ENCODE results near the gene LAMP2.
"Not testable (repeated sequence)": the region's sequence is repeated elsewhere in the genome, so short reads cannot be mapped to it uniquely, and the experiment has no call there.

The LAMP2 gene

DNA sequence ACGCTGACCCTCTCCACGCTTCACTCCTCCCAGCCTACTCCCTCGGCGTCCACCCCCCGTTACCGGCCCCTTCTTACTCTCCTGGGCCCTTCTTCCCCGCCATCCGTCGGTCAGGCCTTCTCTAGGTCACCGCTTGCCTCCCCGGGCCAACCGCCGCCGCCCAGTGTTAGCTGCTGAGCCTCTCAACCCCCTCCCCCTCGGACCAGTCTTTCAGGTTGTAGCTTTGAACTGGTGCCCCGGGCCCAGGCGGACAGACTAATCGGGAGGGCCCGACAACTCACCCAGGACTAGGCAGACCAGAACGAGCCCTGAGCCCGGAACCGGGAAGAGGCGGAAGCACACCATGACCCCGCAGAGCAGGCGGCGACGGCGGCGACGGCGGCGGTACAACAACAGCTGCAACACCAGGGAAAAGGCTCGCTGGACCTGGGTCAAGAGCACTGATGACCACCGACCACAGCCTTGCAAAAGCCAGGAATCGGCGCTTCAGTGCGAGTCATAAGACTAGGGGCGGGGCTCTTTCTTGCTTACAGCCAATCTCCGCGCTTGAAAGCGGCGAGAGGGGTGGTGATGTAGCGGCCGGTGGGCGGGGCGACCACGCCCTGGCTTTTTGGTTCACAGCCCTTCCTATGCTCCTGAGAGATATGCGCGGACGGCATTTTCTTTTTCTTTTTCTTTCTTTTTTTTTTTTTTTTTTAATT lies at the start of gene LAMP2:
LAMP2 (minus strand) TSS at position 472 of the 701 bp plus-strand sequence; CDS start at position 345, 127 bp downstream.
- DNase-seq (ENCODE audit: low read depth, low spot score): peak; percentile 47

DNA sequence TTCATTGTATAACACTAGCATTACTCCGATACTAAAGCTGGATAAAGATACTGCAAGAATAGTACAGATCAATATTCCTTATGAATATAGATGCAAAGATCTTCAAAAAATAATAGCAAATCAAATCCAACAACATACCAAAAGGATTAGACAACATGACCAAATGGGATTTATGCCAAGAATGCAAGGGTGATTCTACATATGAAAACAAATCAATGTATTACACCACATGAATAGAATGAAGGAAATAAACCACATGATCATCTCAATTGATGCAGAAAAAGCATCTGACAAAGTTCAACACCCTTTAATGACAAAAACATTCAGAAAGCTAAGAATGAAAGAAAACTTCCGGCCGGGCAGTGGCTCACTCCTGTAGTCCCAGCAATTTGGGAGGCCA lies 48.8 kb upstream of the LAMP2 start:
- DNase-seq (ENCODE audit: low read depth, low spot score): no peak

DNA sequence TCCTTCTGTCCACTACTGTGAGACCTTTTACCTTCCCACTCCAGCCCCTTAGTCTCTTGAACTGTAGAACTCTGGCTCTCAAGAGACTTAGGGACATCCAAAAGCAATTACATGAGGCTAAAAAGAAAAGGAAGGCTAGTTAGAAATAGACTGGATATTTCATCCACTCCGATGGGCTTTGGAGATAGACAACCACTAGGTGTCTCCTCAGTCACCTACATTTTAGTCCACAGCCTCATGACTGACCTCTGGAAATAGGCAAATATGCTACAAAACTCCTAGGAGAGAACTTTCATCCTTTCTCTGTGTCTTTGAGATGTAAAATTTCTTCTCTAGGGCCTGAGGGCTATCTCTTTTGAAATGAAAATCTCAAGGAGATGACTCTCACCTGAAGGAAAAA lies 45.1 kb upstream of the LAMP2 start:
- no peak for DNase-seq (ENCODE audit: low read depth, low spot score)

DNA sequence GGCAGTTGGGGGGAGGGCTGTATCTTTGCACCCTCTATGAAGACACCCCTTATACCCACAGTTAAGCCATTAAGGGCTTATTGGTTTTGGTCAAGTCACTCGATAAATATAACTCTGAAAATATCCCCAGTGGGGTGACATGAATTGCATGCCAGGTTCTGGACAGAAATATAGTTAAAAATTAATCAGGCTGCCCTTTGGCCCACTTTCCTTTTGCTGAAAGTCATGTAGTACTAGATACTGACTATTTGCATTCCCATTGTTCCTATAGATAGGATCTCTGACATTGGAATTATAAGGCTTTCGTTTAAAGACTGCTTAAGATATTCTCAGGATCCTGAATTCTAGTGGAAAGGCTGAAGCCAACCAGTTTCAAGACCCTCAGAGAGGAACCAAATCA lies 43.5 kb upstream of the LAMP2 start:
- no peak for DNase-seq (ENCODE audit: low read depth, low spot score)

DNA sequence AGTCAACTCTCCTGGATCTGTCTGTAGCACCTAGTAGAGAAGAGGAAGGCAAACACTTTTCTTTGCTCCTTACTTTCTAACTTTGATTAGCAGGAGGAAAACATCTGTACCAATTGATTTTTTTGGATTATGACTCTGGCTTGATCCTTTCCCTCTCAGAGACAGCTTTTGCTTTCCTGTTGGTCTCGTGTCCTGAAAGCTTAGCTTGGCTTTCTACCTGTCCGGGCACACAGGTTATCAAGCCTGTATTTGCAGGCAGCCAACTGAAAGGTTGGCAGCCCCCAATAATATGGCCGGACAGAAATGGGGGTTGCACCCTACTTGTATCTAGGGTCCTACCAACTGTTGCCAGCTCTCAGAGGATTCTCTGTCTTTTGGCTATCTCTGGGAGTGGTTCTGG lies 43.1 kb upstream of the LAMP2 start:
- no peak for DNase-seq (ENCODE audit: low read depth, low spot score)

DNA sequence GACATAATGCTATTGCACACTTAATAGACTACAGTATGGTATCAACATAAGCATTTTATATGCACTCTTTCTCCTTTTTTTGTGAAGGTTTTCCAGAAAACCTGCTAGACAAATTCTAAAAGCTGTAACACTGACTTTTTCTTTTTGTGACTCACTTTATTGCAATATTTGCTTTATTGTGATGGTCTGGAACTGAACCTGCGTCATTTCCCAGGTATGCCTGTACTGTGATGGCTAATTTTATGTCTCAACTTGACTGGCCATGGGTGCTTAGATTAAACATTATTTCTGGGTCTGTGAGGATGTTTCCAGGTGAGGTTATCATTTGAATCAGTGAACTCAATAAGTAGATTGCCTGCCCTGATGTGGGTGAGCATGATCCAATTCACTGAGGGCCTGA lies 35.5 kb upstream of the LAMP2 start:
- DNase-seq (ENCODE audit: low read depth, low spot score): no peak

DNA sequence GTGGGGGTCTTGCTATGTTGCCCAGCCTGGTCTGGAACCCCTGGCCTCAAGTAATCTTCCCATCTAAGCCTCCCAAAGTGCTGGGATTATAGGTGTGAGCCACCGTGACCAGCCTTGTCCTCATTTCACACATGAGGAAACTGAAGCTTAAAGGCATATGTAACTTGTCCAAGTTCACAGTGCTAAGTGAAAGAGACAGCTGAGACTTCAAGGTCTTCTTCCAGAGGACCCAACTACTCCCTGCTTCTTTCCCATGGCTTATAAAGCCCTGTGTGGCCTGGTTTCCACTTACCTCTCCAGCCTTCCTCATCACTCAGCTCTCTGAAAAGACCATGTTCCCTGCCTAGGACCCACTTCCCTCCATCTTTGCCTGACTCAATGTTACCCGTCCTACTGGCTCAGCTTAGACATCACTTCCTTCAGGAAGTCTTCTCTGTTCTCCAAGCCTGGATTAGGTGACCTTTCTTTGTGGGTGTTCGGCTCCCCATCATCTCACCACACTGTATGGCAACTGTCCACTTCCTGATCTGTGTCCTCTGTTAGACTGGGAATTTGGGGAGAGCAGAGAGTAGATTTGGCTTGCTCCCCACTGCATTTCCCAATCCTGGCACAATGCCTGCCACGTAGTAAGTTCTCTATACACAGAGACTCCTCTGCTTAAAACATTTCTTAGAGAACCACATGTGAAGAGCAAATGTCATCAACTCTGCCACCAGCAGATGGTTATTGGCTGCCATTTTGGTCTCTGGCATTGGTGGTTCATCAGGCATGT lies 30.4 kb upstream of the LAMP2 start:
- no peak for DNase-seq (ENCODE audit: low read depth, low spot score)

DNA sequence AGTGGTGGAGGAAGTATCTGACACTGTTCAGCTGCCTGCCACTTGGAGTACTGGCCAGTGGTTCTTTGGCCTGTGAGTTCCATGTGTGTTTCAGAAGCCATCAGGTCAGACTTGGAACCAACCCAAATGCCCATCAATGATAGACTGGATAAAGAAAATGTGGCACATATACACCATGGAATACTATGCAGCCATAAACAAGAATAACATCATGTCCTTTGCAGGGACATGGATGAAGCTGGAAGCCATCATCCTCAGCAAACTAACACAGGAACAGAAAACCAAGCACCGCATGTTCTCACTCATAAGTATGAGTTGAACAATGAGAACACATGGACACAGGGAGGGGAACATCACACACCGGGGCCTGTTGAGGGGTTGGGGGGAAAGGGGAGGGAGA lies 21.0 kb upstream of the LAMP2 start:
- DNase-seq (ENCODE audit: low read depth, low spot score): not testable (repeated sequence)

DNA sequence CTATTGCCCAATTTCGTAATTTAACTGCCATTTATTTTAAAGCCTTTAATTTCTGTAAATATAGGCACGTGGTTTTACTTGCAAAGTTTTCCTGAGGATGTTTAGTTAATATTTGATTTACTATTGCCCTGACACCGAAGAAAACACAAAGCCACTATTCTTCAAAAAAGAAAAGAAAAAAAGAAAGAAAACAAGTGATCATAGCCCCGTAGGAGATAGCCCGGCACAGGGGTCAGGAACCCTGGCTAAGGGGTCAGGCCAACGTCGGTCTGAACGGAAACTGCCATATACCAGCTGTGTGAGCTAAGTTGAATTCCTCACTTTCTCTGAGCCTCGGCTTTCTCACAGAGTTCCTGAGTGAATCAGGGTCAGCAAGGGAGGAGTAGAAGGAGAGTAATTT lies 17.7 kb upstream of the LAMP2 start:
- DNase-seq (ENCODE audit: low read depth, low spot score): no peak

DNA sequence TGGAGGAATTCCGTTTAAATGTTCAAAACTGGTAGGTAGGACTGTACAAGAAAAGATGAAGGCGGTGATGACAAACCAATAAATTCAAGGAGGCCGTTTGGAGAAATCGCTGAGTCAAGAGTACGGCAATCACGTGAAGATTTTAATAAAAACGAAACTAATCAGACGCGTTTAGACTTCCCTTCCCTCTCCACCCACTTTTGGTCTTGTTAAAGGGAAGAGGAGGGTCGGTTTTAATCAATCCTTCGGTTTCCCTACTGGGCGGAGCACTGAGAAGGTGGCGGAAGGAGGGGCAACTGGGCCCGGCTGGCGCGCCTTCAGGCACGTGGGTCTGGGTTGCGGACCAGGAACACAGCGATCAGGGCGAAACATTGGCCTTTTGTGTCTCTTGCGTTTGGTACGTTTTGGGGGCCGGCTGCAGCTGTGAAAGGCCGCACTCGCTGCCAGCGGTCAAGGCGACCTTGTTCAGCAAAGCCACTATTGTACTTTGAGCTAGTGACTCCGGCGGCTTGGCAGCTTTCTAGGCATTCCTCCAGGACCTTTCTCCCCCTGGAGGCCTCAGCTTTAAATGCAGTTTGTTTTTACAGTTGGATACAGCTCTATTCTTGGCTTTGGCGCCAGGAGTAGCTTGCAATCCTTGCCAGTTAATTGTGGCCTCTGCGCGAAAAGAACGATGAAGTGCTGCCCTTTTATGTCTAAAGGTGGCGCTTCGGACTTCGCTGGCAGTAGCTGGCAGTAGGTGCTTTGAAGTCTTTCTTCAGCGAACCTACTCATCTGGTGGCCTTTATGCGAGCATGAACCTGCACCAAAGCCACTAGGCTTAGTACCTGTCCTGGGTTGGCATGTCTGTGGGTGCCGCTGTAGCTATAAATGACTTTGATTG lies 16.8 kb upstream of the LAMP2 start:
- peak; percentile 38 for DNase-seq (ENCODE audit: low read depth, low spot score)

DNA sequence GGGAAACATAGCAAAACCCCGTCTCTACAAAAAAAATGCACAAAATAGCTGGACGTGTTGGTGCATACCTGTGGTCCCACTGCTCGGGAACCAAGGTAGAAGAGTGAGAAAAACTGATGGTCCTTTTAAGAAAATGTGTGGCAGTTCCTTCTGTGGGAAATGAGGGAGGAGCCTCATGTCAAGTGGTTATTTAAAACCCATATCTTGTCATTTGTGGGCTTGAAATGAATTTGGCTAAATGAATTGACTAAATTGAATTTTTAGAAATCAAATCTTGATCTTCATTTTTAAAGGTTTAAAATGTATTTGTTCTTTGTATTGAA lies 16.2 kb upstream of the LAMP2 start:
- DNase-seq (ENCODE audit: low read depth, low spot score): no peak

DNA sequence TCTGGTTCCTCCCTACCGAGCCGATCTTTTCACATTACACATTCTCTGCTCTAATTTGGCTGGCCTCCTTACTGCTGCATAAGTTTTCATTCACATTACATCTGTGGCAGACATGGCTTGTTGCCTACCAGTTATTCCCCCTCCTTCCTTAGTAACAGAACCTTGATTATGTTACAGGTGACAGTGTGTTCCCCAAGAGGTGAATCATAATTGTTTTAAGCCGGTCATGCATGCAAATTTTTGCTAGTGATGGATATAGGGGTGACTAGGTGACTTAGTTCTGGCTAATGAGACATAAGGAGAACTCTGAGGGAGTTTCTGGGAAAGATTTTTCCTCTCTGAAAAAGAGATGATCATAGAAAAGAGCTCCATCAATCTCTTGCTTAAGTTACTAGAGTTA lies 8.4 kb upstream of the LAMP2 start:
- no peak for DNase-seq (ENCODE audit: low read depth, low spot score)

DNA sequence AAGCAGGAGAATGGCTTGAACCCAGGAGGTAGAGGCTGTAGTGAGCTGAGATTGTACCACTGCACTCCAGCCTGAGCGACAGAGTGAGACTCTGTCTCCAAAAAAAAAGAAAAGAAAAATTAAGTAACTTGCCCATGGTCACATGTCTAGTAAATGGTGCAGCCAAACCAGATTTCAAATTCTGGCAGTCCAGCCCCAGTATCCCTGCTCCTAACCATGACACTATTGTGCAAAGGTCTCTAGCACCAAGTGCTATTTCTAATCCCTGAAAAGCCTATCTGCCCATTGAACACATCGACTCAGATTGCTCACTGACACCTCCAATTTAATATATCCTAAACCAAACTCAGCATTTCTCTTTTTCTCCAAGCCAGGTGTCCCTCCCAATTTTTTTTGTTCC lies 7.6 kb upstream of the LAMP2 start:
- DNase-seq (ENCODE audit: low read depth, low spot score): no peak

DNA sequence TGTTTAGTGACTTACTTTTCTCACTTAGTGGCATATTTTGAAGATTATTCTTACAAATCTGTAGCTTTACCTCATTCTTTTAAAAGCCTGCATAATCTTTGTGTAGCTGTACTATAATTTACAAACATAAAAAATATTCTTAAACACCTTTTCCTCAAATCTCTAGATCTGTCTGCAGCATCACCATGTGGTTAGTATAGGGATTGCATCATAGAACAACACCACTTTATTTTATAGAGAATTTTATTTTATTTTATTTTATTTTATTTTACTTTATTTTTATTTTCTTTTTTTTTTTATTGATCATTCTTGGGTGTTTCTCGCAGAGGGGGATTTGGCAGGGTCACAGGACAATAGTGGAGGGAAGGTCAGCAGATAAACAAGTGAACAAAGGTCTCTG lies 6.4 kb upstream of the LAMP2 start:
- not testable (repeated sequence) for DNase-seq (ENCODE audit: low read depth, low spot score)

DNA sequence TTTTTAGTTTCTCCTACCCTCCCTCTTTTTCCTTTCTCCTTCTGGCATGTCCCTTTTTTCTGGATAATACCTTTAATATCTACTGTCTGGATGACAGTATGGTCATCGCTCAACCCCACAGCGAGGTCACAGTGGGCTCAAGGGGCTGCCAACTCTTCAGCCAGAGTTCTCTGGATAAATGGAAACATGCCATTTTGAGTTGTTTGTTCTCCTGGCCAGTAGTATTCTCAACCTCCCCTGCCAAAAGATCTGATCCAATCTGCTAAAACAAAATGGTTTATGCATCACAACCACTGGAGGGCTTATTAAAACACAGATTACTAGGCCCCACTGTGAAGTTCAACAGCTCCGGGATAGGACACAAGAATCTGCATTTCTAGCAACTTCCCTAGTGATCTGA lies 5.0 kb upstream of the LAMP2 start:
- no peak for DNase-seq (ENCODE audit: low read depth, low spot score)

DNA sequence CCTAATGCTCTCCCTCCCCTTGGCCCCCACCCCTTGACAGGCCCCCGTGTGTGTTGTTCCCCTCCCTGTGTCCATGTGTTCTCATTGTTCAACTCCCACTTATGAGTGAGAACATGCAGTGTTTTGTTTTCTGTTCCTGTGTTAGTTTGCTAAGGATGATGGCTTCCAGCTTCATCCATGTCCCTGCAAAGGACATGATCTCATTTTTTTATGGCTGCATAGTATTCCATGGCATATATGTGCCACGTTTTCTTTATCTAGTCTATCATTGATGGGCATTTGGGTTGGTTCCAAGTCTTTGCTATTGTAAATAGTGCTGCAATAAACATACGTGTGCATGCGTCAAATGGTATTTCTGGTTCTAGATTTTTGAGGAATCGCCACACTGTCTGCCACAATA lies 561 bp upstream of the LAMP2 start:
- not testable (repeated sequence) for DNase-seq (ENCODE audit: low read depth, low spot score)

DNA sequence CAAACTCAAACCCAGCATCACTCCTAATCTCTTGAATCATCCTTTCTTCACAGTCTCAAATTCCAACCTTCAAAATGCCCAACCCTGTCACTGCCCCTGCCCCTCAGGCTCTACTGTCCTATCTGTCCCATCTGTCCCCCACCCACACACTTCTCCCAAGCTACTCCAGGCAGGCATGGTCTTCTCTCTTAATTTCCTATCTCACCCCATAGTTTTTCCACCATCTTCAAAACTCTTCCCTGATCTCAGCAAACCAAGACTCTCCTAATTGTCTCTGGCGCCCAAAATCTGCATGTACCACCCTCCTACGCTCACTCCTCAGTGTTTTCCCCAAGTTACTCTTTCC lies 644 bp downstream of the LAMP2 start:
- DNase-seq (ENCODE audit: low read depth, low spot score): no peak

DNA sequence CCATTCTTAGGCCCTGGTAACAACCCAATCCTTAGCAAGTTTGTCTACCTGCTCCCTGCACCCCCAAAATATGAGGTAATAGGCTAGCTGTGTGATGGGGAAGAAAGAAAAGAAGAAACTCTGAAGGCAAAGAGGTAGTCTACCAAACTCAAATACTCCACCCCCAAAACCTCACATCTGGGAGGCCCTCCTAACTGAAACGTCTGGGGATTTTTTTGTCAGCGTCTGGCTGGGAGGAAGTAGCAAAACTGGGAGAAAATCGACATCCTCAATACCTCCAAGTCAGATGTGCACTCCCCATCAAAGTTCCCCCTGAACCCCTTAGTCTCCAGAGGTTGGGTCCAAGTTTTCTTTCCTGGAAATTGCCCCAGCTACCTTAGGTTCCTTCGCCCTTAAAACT lies 1.0 kb downstream of the LAMP2 start:
- DNase-seq (ENCODE audit: low read depth, low spot score): no peak

DNA sequence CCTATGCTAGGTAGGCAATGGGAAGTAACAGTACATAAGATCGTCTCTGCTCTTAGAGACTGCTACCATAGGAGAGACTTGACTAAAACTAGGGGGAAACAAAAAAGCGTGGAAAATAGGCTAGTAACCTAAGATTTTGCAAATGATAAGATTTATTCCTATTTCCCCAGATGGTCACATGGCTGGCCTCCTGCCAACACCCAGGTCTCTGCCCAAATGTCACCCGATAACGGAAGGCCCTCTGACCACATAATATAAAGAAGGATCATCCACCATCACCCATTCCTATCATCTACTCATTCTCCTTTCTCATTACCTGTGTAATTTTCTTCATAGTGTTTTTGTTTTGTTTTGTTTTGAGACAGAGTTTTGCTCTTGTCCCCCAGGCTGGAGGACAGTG lies 4.7 kb downstream of the LAMP2 start:
- DNase-seq (ENCODE audit: low read depth, low spot score): no peak

DNA sequence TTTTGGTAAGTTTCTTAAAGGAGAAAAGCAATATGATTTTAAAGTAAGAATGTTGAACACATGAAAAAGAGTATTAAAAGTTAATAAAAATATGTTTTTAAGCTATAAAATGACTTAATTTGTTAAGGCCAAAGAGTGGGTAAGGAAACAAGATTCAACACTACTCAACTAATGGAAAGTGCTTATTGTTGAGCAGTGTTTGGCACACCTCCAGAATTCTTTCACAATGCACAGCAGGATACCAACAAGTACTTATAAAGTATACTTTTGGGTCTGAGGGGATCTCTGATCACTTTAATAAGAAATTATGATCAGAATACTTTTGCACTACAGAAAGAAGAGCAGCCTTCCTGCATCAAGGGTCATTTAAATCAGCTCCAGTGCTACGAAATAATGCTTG lies 5.9 kb downstream of the LAMP2 start:
- no peak for DNase-seq (ENCODE audit: low read depth, low spot score)

DNA sequence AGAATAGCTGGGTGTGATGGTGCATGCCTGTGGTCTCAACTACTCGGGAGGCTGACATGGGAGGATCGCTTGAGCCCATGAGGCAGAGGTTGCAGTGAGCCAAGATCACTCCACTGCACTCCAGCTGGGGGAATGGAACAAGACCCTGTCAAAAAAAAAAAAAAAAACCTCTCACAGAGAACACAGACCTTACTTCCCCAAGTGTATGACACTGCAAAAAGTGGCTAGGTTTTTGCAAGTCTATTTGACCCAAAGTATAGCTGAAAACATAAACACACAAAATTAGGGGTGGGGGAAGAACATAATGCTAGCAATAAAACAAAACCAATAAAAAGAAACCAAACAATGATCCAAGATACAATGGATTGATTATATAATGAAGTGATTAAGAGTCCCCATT lies 6.7 kb downstream of the LAMP2 start:
- DNase-seq (ENCODE audit: low read depth, low spot score): no peak

DNA sequence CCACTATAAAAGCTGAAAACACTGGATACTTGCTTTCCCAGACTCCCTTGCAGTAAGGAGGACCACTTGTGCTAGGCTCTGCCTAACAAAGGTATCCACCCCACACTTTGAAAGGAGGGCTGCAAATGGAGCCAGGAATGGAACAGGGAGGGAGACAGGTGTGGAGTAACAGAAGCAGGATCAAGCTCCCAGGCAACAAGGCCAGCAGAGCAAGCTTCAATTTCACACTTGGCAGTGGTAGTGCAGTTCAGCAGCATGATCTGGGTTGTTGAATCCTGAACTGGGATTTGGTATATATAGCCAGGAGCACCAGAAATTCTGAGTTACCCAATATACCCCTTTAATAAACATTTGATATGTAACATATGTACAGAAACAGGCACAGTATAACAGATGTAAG lies 9.8 kb downstream of the LAMP2 start:
- no peak for DNase-seq (ENCODE audit: low read depth, low spot score)

DNA sequence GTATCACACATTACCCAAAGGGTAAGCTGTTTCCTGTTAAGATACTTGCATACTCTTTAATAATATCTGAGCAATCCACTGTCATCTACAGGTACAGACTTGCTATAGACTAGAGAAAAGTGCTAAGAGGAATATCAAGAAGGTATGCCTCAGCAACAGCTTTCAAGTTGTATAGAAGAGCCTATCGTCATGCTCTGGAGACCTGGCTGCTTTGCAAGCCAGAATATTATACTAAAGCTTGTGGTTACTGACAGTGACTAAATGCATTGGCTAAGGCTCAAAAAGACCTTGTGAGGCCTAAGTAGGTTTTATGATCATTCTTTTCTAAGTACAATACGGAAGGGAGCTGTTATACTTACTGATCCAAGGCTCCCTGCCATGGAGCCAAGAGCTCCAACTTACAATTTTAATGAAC lies 11.3 kb downstream of the LAMP2 start:
- DNase-seq (ENCODE audit: low read depth, low spot score): no peak
